GM12872 (cell line): Measurements from ENCODE around the gene ATF5.

Experiments
- CTCF ChIP-seq: IDR thresholded peaks from 3 replicates; pipeline ENCODE4 v1.5.1; 2011; ENCODE audit warnings: low read depth, mild to moderate bottlenecking, low read length, moderate library complexity; ENCODE audit not compliant: insufficient read depth

The ATF5 gene

GRCh38 chr19:49975051-49975450 is 46.0 kb downstream of the ATF5 start:
- no peak for TF ChIP-seq CTCF

- no peak for TF ChIP-seq CTCF
Observed at GRCh38 chr19:49976496-49976895, 47.5 kb downstream of the ATF5 start.

GRCh38 chr19:49977076-49977475 is 48.1 kb downstream of the ATF5 start:
- TF ChIP-seq CTCF = no peak

GRCh38 chr19:49977881-49978280 is 48.9 kb downstream of the ATF5 start:
- TF ChIP-seq CTCF = no peak

GRCh38 chr19:49978324-49978723 is 49.3 kb downstream of the ATF5 start:
- no peak for TF ChIP-seq CTCF

- TF ChIP-seq CTCF = no peak
Observed at GRCh38 chr19:49981603-49982593, 52.9 kb downstream of the ATF5 start.
